ENCODE data around the gene FKBP1A.

- TF ChIP-seq, protein P1, sequence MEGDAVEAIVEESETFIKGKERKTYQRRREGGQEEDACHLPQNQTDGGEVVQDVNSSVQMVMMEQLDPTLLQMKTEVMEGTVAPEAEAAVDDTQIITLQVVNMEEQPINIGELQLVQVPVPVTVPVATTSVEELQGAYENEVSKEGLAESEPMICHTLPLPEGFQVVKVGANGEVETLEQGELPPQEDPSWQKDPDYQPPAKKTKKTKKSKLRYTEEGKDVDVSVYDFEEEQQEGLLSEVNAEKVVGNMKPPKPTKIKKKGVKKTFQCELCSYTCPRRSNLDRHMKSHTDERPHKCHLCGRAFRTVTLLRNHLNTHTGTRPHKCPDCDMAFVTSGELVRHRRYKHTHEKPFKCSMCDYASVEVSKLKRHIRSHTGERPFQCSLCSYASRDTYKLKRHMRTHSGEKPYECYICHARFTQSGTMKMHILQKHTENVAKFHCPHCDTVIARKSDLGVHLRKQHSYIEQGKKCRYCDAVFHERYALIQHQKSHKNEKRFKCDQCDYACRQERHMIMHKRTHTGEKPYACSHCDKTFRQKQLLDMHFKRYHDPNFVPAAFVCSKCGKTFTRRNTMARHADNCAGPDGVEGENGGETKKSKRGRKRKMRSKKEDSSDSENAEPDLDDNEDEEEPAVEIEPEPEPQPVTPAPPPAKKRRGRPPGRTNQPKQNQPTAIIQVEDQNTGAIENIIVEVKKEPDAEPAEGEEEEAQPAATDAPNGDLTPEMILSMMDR (IDR thresholded peaks at IDR 0.05): no peak
- TF ChIP-seq POLR2AphosphoS5 (IDR thresholded peaks at IDR 0.05; ENCODE audit: insufficient read depth in 1 of 2, low read depth in 1 of 2): no peak
Observed at GRCh38 chr20:1442304-1442703, 49.5 kb upstream of the FKBP1A start.
